ENCODE data around the gene DRD4.

DRD4 gene

GRCh38 chr11:636511-637332 is at the start of gene DRD4:
Gene DRD4 (plus strand): TSS chr11:637269. CDS start chr11:637305, 36 bp downstream.
- no peak for DNase-seq

DNA sequence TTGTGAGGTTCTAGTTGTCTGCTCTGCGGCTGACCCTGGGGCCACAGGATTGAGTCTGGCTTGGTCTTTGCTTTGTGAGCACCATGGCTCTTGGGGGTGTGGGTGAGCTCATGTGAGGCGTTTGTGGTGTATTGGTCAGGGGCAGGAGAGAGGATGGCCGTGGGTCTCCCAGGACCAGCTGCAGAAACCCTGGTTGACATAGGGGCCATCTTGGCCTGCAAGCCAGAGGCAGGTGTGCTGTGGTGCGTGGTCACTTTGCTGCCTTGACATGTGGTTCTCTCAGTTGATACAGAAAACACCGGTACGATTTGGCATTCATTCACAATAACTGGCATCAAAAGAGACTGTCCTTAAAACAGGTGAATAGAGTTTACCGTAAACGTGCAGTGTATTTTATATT is 49.5 kb upstream of the DRD4 start:
- DNase-seq = no peak

DNA sequence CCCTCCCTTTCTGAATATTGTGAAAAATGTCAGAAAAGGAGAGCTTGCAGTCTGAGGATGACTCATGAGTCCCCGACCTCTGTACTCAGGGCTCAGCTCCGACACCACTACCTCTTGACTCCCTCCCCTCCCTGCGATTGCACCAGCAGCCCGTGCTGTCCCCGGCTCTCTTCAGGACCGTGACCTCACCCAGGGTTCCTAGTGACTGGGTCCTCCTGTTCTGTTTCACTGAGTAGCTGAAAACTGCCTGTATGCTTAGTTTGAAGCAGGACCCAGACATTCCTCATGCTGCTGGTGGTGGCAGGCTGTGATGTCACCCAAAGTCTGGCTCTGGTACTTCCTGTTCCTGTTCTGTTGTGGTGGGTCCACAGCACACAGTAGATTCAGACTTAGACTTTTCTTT is 49.1 kb upstream of the DRD4 start:
- DNase-seq = no peak

GRCh38 chr11:589798-590197 is 47.3 kb upstream of the DRD4 start:
- DNase-seq = no peak

- no peak for DNase-seq
Observed at GRCh38 chr11:590997-591396, 46.1 kb upstream of the DRD4 start.

DNA sequence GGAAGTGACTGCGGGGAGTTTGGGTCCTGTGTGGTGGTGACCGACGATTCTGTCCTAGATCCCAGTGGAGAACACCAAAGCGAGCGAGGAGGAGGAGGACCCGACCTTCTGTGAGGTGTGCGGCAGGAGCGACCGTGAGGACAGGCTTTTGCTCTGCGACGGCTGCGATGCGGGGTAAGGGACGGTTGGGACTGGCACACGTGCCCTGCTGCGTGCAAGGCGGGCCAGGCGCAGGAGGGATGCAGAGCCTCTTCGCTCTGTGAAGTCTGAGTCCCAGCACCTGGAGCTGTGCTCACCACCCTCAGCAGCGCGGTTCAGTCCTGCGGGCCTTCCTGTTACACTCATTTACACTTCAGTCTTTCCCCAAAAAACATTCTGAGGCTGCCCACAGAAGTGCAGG is 44.6 kb upstream of the DRD4 start:
- DNase-seq = no peak

DNA sequence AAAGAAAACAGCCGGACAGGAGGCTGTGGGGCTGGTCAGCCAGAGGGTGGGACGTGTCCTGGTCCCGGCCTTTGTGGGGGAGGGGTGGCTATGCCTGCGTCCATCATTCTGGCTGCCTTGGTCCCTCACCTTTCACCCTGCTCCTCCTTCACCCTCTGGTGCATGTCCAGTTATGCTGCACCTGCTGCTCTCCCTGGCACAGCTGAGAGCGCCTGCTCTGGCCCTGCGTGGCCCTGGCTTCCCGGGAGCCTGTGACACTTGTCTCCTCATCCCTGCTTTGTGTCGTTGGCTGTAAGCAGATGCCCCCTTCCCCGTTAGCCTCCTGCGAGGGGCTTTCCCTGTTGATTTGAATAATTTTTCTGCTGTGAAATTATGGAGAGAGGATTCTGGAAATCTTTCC is 44.2 kb upstream of the DRD4 start:
- no peak for DNase-seq

GRCh38 chr11:593347-593746 is 43.7 kb upstream of the DRD4 start:
- no peak for DNase-seq

- no peak for DNase-seq
Observed at GRCh38 chr11:595400-595799, 41.7 kb upstream of the DRD4 start.

- no peak for DNase-seq
Observed at GRCh38 chr11:596374-596773, 40.7 kb upstream of the DRD4 start.

- no peak for DNase-seq
Observed at GRCh38 chr11:597166-597725, 39.8 kb upstream of the DRD4 start.

DNA sequence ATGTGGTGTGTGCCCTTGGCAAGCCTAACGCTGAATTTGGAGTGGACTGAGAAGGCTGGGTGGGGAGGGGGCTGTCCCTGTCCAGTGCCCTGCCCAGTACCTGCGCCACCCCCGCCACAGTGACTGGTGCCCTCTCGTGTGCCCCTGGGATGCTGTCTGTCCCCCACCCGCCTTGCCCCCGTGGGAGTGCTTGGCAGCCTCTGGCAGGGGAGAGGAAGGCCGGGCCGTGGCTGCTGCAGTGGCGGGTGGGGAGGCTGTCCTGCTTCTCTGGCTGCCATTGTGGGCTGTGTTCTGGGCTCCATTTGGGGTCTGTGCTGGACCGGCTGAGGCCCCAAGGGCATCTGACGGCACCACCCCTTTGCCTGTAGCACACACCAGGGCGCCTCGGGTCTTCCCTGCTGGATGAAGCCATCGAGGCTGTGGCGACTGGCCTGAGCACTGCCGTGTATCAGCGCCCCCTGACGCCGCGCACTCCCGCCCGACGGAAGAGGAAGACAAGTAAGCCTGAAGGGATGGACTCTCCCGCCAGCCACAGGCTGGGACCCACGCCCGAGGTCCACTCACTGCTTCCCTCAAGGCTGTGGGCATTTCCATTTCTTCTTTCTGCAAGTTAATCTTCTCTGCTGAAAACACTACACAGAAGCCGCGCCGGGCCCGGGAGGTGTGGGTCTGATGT is 38.9 kb upstream of the DRD4 start:
- no peak for DNase-seq

- DNase-seq = no peak
Observed at GRCh38 chr11:601573-602245, 35.4 kb upstream of the DRD4 start.

GRCh38 chr11:603154-603553 is 33.9 kb upstream of the DRD4 start:
- no peak for DNase-seq

DNA sequence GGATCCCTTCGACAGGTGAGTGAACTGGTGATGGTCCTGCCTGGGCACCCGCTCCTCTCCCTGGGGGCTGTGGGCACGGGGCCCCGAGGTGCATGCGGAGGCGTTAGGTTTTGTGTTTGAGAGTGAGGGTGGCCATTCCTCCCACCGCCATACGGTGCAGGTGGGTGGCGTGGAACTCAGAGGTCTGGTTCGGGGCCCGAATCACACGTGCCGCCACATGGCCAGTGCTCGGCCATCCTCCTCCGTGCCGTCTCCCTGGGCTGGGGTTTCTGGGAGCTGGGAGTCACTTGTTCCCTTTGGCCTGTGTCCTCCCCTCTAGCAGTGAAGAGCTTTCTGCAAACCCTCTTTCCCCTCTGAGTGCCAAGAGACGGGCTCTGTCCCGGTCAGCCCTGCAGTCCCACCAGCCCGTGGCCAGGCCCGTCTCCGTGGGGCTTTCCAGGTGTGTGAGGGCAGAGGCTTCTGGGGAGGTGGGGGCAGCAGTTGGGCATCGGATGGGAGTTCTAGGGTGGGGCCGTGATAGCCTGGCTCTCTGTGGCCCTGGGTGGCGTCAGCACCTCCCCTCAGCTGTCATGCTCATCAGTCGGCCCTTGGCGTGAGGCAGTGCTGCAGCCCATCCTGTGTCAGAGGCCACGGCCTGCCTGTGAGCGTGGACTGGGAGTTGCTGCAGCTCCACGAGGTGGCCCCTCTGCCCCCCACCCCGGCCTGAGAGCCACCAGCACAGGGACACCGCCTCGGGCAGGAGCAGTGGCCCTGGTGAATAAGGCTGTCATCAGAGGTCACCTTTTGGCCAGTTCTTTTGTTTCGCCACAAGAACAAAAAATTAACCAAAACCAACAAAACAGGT is 31.6 kb upstream of the DRD4 start:
- no peak for DNase-seq

DNA sequence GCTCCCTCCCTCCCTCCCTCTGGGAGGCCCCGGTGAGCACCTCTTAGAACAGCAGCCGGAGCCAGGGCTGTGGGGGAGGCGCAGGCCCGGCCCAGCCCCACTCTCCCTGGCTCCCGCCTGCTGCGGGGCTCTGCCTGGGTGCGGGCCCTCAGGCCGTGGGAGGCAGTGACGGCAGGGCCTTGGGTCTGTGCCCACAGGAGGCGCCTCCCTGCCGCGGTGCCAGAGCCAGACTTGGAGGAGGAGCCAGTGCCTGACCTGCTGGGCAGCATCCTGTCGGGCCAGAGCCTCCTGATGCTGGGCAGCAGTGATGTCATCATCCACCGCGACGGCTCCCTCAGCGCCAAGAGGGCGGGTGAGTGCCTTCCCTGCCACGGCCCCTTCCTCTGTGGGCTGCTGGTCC is 30.8 kb upstream of the DRD4 start:
- DNase-seq = no peak

GRCh38 chr11:607020-607780 is 29.9 kb upstream of the DRD4 start:
- no peak for DNase-seq

- no peak for DNase-seq
Observed at GRCh38 chr11:607971-608659, 29.0 kb upstream of the DRD4 start.

- no peak for DNase-seq
Observed at GRCh38 chr11:608791-609251, 28.2 kb upstream of the DRD4 start.

- no peak for DNase-seq
Observed at GRCh38 chr11:609341-609811, 27.7 kb upstream of the DRD4 start.

Measured in NCI-H1092 (cell line).